Measurements from ENCODE around the gene NOP14. TPM values are rescaled to one million over a fixed set of nuclear protein-coding genes. Genes with fewer than 3 reads are reported as not detected.

The NOP14 gene
- total RNA-seq: 32.4 and 33.7 TPM in 2 replicates

GRCh38 chr4:2963175-2963965 lies at the start of gene NOP14, which contains the start of gene GRK4:
TSS of gene NOP14 (minus strand) at chr4:2963406. CDS start at chr4:2963319, 87 bp downstream.
TSS of gene GRK4 (plus strand) at chr4:2963571. CDS start at chr4:2964071, 500 bp downstream.

Other genes with a start within 250 kb of the NOP14 start
- gene TNIP2, start 207.1 kb downstream of the NOP14 start, total RNA-seq: 99.2 and 102 TPM in 2 replicates
- gene SH3BP2, start 170.3 kb downstream of the NOP14 start, total RNA-seq: 30.9 and 31.6 TPM in 2 replicates
- gene ADD1, start 119.6 kb downstream of the NOP14 start, total RNA-seq: 173 and 190 TPM in 2 replicates
- gene GRK4, start 165 bp upstream of the NOP14 start, total RNA-seq: 3.1 and 3.5 TPM in 2 replicates
- not detected in 2 replicates for gene HTT-AS, start 111.1 kb upstream of the NOP14 start, total RNA-seq
- 24.0 and 25.5 TPM in 2 replicates for gene HTT, start 111.3 kb upstream of the NOP14 start, total RNA-seq

Data from mammary microvascular endothelial cell (primary cell).